Stimulated activated CD8-positive, alpha-beta memory T cell treated with anti-CD3 and anti-CD28 coated beads, Interleukin-7, amount 100 ng/mL, for 4 hours (primary cell): ENCODE data around the gene ATP4B.
"Not testable (repeated sequence)": the region's sequence is repeated elsewhere in the genome, so short reads cannot be mapped to it uniquely, and the experiment has no call there.

ENCODE experiments used
- DNase-seq, 2 donors: peaks; one replicate each; pipeline ENCODE4 v3.0.0-alpha.2; 2020; ENCODE audit warnings: low read depth in 2 of 2

The ATP4B gene

DNA sequence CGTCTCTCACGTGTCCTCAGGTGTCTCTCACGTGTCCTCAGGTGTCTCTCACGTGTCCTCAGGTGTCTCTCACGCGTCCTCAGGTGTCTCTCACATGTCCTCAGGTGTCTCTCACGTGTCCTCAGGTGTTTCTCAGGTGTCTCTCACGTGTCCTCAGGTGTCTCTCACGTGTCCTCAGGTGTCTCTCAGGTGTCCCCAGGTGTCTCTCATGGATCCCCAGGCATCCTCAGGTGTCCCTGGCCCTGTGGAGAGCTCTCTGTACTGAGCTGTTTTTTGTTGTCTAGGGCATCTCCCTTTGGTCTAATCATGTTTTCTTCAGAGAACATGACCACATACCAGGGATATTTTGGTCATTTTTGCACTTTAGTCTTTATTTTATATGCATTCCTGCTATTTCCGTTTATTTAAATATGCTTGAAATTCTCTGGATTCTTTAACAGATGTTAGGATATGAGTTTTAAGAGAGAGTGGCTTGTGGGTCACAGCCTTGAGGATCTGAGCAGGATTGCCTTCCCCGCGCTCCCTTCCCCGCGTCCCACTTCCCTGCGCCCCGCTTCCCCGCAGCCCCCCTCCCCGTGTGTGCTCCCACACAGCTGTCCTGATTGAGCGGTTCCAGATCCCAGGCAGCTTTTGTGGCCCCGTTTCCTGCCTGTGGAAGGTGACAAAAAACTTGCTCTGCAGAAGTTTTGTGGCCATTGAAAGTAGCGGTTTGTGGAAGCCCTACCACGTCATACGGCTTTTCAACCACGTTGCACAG, 31.9 kb downstream of the ATP4B start:
- no peak for DNase-seq

DNA sequence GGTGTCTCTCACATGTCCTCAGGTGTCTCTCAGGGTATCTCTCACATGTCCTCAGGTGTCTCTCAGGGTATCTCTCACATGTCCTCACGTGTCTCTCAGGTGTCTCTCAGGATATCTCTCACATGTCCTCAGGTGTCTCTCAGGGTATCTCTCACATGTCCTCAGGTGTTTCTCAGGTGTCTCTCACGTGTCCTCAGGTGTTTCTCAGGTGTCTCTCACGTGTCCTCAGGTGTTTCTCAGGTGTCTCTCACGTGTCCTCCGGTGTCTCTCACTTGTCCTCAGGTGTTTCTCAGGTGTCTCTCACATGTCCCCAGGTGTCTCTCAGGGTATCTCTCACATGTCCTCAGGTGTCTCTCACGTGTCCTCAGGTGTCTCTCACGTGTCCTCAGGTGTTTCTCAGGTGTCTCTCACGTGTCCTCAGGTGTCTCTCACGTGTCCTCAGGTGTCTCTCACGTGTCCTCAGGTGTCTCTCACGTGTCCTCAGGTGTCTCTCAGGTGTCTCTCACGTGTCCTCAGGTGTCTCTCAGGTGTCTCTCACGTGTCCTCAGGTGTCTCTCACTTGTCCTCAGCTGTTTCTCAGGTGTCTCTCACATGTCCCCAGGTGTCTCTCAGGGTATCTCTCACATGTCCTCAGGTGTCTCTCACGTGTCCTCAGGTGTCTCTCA, 33.2 kb downstream of the ATP4B start:
- DNase-seq = not testable (repeated sequence)

DNA sequence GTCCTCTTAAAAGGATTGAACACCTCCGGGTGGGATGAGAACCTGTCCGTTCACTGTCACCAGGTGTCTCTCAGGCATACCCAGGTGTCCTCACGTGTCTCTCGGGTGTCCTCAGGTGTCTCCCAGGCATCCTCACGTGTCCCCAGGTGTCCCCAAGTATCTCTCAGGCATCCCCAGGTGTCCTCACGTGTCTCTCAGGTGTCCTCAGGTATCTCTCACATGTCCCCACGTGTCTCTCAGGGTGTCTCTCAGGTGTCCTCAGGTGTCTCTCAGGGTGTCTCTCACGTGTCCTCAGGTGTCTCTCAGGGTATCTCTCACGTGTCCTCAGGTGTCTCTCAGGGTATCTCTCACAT, 33.8 kb downstream of the ATP4B start:
- no peak for DNase-seq

DNA sequence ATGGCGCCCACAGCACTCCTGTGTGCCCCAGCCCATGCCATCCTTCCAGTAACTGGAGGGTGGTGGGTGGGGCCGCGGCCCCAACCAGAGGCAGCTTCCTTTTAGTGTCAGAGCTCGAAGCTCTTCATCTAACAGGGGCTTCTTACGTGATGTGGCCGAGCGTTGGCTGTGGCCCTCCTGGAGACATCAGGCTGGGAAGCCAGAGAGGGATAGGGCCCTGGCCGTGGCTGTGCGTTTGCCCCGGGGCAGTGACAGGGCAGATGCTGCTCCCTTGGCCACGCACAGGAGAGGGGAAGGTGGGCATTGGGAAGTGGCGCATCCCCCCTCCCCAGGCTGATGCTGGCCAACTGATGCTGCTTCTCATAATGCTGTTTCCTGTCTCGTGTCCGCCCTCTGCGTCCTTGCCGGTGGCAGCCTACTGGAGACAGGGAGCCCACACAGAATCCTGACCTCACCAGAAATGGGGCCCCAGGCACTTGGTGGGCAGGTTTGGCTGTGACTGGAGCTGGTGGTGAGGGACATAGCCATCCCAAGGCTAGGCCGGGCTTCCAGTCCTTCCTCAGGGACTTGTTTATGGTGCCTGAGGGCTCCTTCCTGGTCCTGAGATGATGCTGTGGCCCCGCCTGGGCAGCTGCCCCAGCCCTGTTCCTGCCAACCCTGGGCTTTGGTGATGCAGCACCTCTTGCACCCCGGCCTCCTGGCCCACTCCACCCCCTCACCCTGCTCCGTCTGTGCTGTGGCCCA, 34.3 kb downstream of the ATP4B start:
- no peak for DNase-seq

DNA sequence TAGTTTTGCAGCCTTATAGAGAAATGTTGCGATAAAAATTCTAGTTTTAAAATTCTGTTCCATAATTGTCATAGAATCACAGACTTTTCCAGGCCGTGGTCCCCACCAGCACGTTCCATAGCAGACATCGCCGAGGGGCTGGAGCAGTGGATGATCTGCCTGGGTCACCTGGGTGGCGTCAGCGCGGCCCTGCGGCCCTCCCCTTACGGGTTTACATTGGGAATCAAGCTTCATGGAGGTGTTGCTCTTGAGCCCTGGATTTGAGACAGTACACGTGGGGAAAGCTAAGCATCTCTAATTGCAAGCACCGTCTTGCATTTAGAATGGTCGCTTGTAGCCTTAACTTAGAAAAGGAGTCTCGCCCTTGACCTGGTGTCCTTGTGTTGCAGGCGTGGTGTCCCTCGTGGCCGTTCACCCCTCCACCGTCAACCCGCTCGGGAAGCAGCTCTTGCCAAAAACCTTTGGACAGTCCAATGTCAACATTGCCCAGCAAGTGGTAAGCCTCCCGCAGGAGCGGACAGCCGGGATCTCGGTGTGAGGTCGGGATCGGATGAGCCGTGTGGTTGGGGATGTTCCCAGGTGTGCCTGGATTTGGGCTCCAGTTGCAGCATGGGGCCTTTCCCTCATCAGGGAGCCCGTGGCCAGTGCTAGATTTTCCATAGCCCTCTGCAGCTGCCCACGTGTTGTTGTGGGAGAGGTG, 35.1 kb downstream of the ATP4B start:
- no peak for DNase-seq

DNA sequence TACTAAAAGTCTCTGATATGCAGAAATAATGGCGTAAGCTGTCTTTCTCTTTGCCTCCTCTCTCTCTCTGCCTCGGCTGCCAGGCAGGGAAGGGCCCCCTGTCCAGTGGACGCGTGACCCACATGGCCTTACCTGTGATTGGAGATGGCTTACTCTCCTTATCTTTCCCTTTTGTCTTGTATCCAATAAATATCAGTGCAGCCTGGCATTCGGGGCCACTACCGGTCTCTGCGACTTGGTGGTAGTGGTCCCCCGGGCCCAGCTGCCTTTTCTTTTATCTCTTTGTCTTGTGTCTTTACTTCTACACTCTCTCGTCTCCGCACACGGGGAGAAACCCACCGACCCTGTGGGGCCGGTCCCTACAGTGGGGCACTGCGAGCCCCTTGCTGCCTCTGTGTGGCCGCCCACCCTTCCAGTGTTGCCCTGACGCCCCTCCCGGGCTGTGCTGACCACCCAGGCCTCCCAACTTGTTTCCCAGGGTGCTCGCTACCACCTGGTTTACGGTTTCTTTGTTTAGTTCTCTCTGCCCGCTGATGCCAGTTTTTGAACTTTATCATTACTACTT, 35.9 kb downstream of the ATP4B start:
- DNase-seq = not testable (repeated sequence)

DNA sequence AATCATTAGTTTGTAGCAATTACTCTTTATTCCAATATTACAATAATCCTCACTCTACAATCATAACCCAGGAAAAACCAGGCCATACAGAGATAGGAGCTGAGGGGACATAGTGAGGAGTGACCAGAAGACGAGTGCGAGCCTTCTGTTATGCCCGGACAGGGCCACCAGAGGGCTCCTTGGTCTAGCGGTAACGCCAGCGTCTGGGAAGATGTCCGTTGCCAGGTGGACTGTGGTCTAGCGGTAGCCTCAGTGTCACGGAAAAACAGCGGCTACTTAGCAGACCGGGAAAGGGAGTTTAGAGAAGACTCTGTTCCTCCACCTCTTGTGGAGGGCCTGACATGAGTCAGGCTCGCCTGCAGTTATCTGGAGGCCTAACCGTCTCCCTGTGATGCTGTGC, 36.5 kb downstream of the ATP4B start:
- DNase-seq = not testable (repeated sequence)

DNA sequence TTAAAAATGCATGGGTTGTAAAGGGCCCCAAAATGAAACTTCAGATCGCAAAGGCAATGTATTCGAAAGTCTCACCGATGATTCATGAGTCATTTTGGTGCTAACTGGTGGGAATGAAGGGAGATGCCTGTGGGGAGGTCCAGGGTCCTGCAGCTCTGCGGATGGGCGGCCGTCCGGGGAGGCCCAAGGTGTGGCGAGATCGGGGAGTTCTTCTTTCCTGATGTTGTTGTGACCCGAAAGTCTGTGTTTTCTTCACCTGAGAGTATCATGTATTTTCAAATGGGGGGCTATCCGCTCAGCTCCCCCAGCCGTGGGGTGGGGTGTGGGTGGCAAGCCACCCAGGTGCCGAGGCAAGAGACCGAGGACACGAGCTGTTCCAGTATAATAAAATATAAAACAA, 37.0 kb downstream of the ATP4B start:
- DNase-seq = no peak

DNA sequence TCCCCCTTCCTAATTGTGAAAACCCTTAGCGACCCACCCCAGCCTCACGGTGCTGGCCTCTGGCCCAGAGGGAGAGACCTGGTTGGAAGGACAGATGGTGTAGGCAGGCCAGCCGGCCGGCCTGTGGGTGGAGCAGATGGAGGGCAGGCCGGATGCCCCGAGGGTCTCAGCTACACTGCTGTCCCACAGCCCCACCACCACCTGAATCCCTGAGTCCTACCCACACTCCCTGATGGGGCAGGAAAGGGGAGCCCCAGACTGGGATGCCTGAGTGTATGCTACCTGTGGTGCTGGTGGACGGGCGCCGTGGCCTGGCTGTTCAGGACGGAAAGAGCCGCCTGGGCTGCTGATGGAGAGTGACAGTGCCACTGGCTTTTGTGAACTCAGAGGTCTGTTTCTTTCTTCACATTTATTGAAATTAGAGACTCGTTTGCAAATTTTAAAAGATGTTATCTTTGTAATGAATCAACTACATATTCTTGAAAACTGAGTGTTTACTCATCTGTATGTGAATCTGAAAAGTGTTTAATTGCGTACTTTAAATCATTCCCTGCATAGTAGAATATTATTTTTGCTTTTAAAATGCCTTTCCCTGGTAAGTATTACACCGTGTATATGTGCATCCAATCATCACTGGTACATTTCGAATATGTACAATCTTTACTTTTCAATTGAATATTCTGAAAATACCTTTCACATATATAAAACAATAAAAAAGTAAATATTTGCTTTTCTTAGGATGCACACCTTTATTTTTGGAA, 37.8 kb downstream of the ATP4B start:
- no peak for DNase-seq

DNA sequence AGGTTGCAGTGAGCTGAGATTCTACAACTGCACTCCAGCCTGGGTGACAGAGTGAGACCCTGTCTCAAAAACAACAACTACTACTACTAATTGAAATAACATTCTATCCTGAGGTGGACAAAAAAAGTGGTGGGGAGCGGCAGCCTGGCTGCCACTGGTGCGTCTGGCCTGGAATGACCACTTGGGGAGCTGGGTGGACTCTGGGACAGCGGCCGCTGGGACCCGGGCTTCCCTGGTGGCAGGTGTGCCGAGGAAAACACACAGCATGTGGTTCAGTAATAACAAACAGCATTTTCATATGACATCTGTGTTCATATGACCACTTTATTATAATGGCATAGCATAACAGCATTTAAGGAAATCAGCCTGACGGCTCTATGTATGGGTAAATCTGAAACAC, 39.5 kb downstream of the ATP4B start:
- no peak for DNase-seq

DNA sequence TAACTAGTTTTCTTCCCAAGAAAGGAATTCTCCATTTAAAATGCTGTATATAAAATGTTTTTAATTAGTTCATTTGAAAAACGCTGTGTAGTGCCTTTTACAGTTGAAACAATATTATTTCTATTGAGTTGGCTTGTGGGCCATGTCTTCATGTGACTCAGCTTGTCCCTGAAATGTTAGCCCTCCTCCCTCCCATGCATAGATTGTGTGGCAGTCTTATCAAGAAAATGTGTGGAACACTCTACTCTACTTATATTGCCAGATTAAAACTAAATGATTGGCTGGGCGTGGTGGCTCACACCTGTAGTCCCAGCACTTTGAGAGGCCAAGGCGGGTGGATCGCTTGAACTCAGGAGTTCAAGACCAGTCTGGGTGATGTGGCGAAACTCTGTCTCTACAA, 40.0 kb downstream of the ATP4B start:
- DNase-seq = no peak

DNA sequence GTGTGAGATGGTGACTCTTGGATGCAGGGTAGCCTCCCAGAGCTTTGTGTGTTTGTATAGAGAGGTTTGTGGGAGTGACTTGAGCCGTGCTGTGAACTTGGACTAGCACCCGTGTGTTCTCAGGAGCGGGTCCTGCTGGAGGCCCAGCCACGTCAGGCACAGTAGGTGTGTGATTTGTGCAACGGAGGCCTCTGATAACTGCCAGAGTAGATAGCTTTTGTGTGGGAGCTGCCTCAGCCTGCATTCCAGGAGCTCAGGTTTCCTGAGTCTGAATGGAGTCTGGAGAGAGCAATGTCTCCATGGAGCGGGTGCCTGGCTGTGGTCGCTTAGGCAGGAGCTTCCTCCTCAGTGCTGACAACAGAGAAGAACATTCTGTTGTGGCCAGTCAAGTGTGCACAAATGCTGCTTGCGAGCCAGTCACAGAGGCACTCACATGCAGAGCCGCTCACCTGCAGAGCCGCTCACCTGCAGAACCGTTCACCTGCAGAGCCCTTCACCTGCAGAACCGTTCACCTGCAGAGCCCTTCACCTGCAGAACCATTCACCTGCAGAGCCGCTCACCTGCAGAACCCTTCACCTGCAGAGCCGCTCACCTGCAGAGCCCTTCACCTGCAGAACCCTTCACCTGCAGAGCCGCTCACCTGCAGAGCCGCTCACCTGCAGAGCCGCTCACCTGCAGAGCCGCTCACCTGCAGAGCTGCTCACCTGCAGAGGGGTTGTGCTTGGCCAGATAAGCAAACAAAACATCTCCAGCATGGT, 40.8 kb downstream of the ATP4B start:
- no peak for DNase-seq

DNA sequence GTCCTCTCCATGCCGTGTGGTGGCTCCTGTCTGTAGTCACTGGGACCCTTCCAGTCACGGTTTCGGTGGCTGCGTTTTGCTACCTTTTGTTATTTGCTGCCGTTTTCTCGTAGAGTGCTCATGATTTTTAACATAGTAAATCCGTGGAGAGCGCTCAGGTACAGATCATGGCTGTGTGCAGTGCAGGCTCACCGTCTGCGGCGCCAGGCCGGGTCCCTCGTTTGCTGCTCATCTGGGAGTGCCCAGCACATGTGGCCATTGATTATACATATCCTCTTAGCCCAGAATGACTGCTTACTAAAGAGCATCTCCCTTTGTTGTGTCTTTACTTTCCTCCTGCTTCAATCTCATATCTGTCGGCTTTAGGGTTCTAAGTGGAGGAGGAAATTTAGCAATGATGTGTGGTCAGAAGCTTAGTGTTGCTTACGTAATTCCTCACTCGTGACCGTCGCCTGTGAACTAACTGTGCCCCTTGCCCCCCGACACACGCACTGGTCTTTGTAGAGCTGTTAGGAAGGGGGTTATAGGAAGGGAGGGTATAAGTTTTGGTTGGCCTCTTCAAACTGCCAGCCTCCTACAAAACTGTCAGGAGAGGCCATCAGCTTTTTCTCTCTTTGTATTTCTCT, 41.6 kb downstream of the ATP4B start:
- DNase-seq = no peak

DNA sequence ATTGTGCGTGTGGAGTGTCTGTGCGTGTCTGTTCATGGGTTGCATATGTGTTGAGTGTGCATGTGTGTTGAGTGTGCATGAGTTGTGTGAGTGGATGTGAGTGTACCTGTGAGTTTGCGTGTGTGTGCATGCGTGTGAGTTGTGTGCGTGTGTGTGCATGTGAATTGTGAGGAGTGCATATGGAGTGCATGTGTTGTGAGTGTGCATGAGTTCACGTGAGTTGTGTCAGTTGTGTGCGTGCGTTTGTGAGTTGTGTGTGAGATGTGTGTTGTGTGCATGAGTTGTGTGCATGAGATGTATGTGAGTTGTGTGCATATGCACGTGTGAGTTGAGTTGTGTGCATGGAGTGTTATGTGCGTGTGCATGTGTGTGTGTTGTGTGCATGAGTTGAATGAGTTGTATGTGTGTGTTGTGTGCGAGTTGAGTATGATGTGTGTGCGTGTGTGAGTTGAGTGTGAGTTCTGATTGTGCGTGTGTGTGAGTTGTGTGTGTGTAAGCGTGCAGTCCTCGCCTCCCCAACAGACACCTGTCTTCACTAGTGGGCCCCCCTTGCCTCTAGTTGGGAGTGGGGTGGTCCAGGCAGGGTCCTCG, 44.1 kb downstream of the ATP4B start:
- no peak for DNase-seq

DNA sequence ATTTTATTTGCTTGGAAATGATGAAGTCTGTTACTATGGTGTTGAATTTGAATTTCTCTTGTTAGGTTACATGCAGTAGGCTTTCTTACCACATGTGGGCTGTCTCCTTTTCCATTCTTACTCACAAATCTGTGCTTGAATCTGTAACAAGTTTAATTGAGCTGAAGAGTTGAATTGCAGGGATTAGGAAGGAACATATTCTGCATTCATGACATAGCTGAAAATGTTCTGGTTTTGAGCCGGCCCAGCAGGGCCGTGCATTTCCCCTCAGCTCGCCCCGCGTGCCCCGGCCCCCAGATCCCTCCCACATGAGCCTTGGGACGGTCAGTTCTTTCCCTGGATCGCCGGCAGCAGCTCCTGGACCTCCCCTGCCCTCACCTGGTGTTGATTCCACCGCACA, 45.4 kb downstream of the ATP4B start:
- no peak for DNase-seq

DNA sequence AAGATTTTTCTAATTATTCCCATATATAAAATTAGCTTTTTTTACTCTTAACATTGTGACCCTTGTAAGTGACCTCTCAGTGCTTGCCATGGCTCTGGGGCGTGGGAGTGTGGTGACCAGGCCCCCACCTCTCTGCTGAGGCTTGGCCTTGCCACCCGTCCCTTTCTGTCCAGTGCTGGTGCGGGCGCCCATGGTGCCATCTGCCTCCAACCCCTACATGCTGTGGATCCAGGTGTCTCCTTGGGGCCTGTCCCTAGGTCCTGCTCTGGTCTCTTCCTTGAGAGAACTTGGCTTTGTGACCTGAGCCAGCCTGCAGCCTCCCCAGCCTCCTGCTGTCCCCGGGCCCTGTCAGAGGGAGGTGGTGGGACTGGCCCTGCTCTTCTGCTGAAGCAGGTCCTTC, 46.0 kb downstream of the ATP4B start:
- no peak for DNase-seq

DNA sequence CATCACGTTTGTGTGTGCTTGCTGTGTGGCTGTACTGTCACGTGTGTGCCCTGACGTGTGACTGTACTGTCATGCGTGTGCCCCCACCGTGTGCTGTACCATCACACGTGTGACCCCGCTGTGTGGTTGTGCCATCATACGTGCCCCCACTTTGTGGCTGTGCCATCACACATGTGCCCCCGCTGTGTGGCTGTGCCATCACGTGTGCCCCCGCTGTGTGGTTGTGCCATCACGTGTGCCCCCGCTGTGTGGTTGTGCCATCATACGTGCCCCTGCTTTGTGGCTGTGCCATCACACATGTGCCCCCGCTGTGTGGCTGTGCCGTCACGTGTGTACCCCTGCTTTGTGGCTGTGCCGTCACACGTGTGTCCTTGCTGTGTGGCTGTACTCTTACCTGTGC, 47.7 kb downstream of the ATP4B start:
- DNase-seq = no peak

DNA sequence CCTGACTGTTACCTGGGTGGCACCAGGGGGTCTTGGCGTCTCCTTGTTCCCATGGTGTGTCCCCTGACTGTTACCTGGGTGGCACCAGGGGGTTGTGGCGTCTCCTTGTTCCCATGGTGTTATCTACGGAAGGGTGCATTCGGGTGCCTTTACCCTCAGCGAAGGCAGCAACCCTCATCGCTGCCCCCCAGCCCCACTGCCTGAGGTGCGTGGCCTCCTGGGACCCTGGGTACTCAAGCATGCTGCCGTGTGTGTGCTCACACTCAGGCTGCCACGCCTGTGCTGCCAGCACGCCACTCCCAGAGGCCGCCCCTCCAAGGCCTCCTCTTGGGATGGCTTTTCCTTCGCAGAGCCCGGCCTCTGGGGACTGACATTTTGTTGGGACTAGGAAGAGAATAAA, 48.4 kb downstream of the ATP4B start:
- DNase-seq = no peak

DNA sequence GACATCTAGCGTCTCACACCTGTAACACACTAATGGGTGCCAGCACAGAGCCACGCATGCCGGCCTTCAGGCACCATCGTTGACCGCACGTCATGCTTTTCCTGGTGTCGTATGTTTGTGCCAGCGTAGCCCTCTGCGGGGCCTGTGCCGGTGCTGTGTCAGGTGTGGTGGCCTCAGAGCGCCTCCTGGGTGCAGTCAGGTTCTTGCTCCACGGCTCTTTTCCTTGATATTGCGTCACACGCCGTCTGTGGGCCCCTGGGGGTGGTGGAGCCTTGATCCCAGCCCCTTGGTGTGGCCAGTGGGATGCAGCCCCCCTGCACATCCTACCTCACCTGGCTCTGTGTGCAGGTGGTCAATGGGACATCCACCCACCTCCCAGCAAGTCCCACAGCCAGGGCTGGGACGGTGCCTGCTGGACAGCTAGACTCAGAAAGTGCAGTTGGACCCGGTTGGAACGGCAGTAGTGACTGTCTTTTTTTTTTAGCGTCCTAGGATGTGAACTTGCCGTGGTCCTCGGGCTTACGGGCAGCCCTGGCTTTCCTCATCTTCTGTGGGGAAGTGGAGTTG, 48.9 kb downstream of the ATP4B start:
- DNase-seq = no peak
